Right cardiac atrium (tissue), 5 donors: ENCODE measurements around the gene MCL1. TPM values are rescaled to one million over a fixed set of nuclear protein-coding genes. Genes with fewer than 3 reads are reported as not detected.
"Not testable (repeated sequence)": the region's sequence is repeated elsewhere in the genome, so short reads cannot be mapped to it uniquely, and the experiment has no call there.

Experiments
- ATAC-seq, 2 donors: fragments of 200-7000 bp; cut with Tn5 transposase; one replicate each; pipeline versions ENCODE4 v1.8.0 to v1.9.1; 2020; ENCODE audit warnings: moderate library complexity in 2 of 2, mild to moderate bottlenecking in 1 of 2
- DNase-seq, 3 donors: peaks; one replicate each; pipeline ENCODE4 v3.0.0-alpha.2; 2020
- H3K27ac ChIP-seq: one replicate; pipeline ENCODE4 v1.5.1; 2013; ENCODE audit warnings: mild to moderate bottlenecking, low read length, control low read depth, moderate library complexity
- H3K27me3 ChIP-seq: one replicate; pipeline ENCODE4 v1.6.1; 2013; ENCODE audit not compliant: control insufficient read depth, insufficient read depth
- H3K4me1 ChIP-seq: one replicate; pipeline ENCODE4 v1.6.1; 2013; ENCODE audit warnings: low read length; ENCODE audit not compliant: control insufficient read depth, insufficient read depth
- H3K4me3 ChIP-seq: one replicate; pipeline ENCODE4 v1.5.1; 2013; ENCODE audit warnings: low read length, control low read depth
- H3K9me3 ChIP-seq: one replicate; pipeline ENCODE4 v1.6.1; 2013; ENCODE audit warnings: low read length; ENCODE audit not compliant: control insufficient read depth
- WGBS: extraction: QIAGEN DNeasy Blood & Tissue Kit; methylation state at CpG from one replicate; pipeline ENCODE4 v1.1.7; 2013; 5-methylcytosine and 5-hydroxymethylcytosine counted together
- intact Hi-C, 4 donors: fragments of 100-400 bp; cut with DNase I; formaldehyde crosslinking; loops; one replicate each; pipeline versions ENCODE4 v1.11.0 to v1.14.0; 2022 to 2023
- polyA plus RNA-seq: library from polyadenylated mRNA; stranded (reverse); fragments of 200-250 nt; gene quantifications from one replicate; pipeline ENCODE4 v1.2.3, GENCODE V29; 2013
- total RNA-seq, 4 donors: library from RNA; stranded (reverse); fragmentation: NEBNext Ultra II Directional; extraction: Animal tissue kit (Norgen Biotek cat#: 25700); gene quantifications; one replicate each; pipeline ENCODE4 v1.2.1, GENCODE V29; 2021
- donor health status: healthy with polysubstance abuse.
- donor health status: DM: no; HTN: yes; CAD: no.
- donor health status: DM: no; HTN: no; CAD: no.
- donor health status: DM: no; HTN: yes; CAD: no; lungs with severe emphysema.
- donor health status: DM: yes; HTN: yes; CAD: no.

The MCL1 gene
- total and polyA plus RNA-seq, 5 donors = 65.5 to 130 (median 80.0) TPM

DNA sequence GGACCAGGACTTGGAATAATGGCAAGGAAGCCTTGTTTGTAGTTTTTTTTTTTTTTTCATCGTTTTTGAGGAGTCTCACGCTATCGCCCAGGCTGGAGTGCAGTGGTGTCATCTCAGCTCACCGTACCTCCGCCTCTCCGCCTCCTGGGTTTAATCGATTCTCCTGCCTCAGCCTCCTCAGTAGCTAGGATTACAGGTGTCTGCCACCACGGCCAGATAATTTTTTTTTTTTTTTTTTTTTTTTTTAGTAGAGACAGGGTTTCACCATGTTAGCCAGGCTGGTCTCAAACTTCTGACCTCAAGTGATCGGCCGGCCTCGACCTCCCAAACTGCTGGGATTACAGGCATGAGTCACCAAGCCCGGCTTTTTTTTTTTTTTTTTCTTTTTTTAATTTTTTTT, 23.0 kb upstream of the MCL1 start:
- WGBS = 95% methylated on average over 12 of the region's 12 CpGs
- intact Hi-C loops, DNase-seq, ATAC-seq, H3K27ac ChIP-seq, H3K27me3 ChIP-seq, H3K4me3 ChIP-seq, H3K9me3 ChIP-seq, H3K4me1 ChIP-seq: not testable (repeated sequence)

DNA sequence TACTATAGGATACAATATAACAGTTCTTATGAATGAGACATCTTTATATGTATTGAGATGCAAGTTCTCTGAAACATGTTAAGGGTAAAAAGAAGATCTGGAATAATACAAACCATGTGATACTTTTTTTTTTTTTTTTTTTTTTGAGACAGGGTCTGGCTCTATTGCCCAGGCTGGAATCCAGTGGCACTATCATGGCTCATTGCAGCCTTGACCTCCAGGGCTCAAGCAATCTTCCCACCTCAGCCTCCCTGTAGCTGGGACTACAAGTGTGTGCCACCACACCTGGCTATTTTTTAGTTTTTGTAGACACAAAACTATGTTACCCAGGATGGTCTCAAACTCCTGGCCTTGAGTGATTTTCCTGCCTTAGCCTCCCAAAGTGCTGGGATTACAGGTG, 22.1 kb upstream of the MCL1 start:
- Histone ChIP-seq H3K4me3 (no peak overlapping the region), H3K27ac (no peak overlapping the region), H3K9me3 (no peaks in the 10 kb centered on the region), H3K4me1 (no peaks in the 10 kb centered on the region), H3K27me3 (no peaks in the 10 kb centered on the region)
- DNase-seq (no peak), ATAC-seq (no peak)
- intact Hi-C loops = no loop called here

DNA sequence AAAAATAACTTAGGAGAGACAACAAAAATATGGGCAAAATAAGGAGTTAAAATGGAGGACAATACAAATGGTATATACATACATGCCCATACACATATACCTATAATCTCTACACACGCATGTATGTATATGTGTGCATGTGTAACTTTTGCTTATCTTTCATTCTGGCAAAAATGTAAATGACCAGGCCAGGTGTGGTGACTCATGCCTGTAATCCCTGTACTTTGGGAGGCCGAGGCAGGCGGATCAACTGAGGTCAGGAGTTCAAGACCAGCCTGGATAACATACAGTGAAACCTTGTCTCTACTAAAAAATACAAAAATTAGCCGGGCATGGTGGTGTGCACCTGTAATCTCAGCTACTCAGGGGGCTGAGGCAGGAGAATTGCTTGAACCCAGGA, 18.9 kb upstream of the MCL1 start:
- ATAC-seq, H3K27me3 ChIP-seq, H3K27ac ChIP-seq, H3K4me1 ChIP-seq, H3K9me3 ChIP-seq, H3K4me3 ChIP-seq, DNase-seq, intact Hi-C loops: not testable (repeated sequence)
- 83% methylated on average over 4 of the region's 4 CpGs for WGBS

DNA sequence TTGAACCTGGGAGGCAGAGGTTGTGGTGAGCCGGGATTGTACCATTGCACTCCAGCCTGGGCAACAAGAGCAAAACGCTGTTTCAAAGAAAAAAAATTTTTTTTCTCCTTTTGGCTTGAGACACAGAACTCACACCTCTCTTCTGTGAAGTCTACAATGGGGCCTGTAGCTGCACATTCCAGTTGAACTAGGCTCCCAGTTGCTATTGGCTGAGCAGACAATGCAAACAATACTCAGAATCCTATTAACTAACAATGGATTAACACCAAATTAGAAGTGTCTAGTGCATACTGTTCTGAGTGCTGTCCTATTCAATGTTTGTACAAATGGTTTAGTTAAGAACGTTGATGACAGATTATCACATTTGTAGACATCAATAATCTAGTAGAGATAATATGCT, 17.6 kb upstream of the MCL1 start:
- ATAC-seq (no peak), DNase-seq (no peak)
- no peaks in the 10 kb centered on the region for H3K9me3 ChIP-seq
- no peaks in the 10 kb centered on the region for H3K4me1 ChIP-seq
- intact Hi-C loops = no loop called here
- no peaks in the 10 kb centered on the region for H3K27me3 ChIP-seq
- no peak overlapping the region for H3K4me3 ChIP-seq
- no peak overlapping the region for H3K27ac ChIP-seq
- 62% methylated on average over 3 of the region's 3 CpGs for WGBS

DNA sequence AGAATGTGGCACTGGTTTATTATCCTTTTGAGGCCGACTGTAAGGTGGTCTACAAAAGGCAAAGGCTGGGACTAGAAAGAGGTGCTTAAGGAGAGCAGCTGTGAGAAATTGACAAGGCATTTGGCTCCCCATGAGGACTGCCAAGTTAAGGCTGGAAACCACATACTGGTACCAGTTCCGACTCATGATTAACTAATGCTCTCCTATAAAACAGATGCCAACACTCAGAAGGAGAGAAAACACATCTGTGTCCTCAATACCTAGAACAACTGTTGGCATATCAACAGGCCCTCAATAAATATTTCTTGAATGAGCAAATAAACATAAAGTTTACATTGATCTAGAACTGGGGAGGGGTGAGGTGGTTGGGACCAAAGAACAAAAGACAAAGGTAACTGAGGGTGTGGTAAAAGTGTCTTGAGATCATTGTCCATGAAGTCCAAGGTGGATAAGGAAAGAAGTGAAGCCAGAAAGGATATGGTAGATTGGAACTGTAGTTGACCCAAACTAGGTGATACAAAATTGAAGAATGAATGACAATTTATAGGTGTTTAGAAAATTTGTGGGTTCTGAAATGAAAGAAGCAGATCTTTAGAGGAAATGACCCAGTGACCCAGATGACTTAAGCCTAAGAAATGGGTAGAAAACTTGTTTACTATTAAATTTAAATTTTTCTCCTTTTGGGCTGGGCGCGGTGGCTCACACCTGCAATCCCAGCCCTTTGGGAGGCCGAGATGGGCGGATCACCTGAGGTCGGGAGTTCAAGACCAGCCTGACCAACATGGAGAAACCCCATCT, 16.9 kb upstream of the MCL1 start:
- intact Hi-C loops = no loop called here
- no peak for ATAC-seq
- Histone ChIP-seq H3K9me3 (no peaks in the 10 kb centered on the region), H3K4me1 (no peaks in the 10 kb centered on the region), H3K27me3 (no peaks in the 10 kb centered on the region), H3K4me3 (no peak overlapping the region), H3K27ac (no peak overlapping the region)
- no peak for DNase-seq
- 92% methylated on average over 7 of the region's 7 CpGs for WGBS

DNA sequence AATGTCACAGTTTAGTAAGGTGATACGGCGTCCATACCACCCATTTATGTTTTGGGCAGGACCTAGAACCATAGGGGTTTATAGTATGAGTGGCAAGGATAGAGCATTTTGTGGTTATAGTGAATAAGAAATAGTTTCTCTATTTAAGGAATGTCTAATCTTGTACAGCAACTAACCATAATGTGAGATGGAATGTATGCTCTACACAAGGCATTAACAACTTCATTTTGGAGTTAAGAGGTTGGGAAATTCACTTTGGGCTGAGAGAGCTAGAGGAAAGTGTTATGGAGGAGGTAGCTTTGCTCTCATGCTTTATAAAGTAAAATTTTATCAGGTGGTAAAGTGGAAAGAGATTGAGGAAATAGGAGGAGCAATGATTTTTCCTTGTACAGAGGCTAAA, 3.0 kb upstream of the MCL1 start:
- H3K9me3 ChIP-seq = no peaks in the 10 kb centered on the region
- H3K27ac ChIP-seq = no peak overlapping the region
- no peak overlapping the region for H3K4me3 ChIP-seq
- H3K27me3 ChIP-seq = no peaks in the 10 kb centered on the region
- DNase-seq (no peak), ATAC-seq (no peak)
- intact Hi-C loops = no loop called here
- H3K4me1 ChIP-seq = no peaks in the 10 kb centered on the region
- 97% methylated on average over 2 of the region's 2 CpGs for WGBS

DNA sequence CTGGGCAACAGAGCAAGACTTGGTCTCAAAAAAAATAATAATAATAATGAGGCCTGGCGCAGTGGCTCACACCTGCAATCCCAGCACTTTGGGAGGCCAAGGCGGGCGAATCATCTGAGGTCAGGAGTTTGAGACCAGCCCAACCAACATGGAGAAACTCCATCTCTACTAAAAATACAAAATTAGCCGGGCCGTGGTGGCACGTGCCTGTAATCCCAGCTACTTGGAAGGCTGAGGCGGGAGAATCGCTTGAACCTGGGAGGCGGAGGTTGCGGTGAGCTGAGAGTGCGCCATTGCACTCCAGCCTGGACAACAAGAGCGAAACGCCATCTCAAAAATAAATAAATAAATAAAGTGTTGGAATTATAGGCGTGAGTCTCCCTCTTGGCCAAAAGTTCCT, 2.6 kb upstream of the MCL1 start:
- H3K9me3 ChIP-seq, H3K27ac ChIP-seq, ATAC-seq, DNase-seq, H3K27me3 ChIP-seq, H3K4me1 ChIP-seq, intact Hi-C loops, H3K4me3 ChIP-seq: not testable (repeated sequence)
- 98% methylated on average over 14 of the region's 14 CpGs for WGBS

DNA sequence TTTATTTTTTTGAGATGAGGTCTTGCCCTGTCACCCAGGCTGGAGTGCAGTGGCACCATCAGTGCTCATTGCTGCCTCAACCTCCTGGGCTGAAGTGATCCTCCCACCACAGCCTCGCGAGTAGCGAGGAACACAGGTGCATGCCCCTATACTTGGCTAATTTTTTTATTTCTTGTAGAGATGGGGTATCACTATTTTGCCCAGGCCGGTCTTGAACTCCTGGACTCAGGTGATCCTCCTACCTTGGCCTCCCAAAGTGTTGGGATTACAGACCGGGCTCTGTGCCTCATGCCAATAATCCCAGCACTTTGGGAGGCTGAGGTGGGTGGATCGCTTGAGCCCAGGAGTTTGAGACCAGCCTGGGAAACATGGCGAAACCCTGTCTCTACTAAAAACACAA, 2.0 kb upstream of the MCL1 start:
- H3K9me3 ChIP-seq, ATAC-seq, DNase-seq, intact Hi-C loops, H3K4me3 ChIP-seq, H3K27me3 ChIP-seq, H3K4me1 ChIP-seq, H3K27ac ChIP-seq: not testable (repeated sequence)
- whole genome bisulfite sequencing = 96% methylated on average over 7 of the region's 7 CpGs

DNA sequence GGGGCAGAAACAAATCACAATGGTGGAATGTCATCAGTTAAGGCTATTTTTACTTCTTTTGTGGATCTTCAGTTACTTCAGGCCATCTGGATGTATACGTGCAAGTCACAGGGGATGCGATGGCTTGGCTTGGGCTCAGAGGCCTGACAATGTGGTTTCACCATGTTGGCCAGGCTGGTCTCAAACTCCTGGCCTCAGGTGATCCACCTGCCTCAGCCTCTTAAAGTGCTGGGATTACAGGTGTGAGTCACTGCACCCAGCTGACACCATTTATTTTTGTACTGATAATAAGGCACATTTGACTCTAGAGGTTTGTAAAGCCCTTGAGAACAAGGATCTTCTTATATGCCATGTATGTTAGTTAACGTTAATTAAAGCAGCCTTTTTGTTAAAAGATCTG, 1.6 kb upstream of the MCL1 start:
- H3K4me3 ChIP-seq = not testable (repeated sequence)
- WGBS = 90% methylated on average over 3 of the region's 3 CpGs

DNA sequence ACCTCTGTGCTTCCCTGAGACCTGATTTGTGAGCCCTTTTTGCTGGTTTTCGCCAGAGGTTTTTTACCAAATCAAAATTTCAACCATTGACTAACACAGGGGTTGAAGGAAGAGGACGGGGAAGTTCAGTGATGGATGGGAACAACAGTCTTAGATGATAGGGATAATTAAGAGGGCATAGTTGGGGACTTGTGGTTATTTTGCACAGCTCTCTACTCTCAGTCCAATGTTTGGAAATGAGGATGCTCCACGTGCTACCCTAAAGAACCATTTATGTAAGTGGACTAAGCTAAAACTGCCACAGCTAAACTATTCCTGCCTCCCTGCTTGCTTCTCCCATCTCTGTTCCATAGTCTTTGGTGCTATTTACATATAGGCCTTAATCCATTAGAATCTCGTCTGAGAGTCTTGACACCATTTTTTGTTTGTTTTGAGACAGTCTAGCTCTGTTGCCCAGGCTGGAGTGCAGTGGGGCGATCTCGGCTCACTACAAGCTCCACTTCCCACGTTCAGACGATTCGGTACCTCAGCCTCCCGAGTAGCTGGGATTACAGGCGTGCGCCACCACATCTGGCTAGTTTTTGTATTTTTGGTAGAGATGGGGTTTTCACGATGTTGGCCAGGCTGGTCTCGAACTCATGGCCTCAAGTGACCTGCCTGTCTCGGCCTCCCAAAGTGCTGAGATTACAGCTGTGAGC, 684 bp upstream of the MCL1 start:
- intact Hi-C loops = loop anchor here in 2 of 4 donors (5.0 kb wide), 1 partner anchor 42 kb away; no protein-coding TSS in a partner anchor

More for the DNA sequence above, 1.6 kb upstream of the MCL1 start:
- H3K27ac ChIP-seq, H3K27me3 ChIP-seq, ATAC-seq, intact Hi-C loops, H3K9me3 ChIP-seq, DNase-seq, H3K4me1 ChIP-seq: not testable (repeated sequence)

DNA sequence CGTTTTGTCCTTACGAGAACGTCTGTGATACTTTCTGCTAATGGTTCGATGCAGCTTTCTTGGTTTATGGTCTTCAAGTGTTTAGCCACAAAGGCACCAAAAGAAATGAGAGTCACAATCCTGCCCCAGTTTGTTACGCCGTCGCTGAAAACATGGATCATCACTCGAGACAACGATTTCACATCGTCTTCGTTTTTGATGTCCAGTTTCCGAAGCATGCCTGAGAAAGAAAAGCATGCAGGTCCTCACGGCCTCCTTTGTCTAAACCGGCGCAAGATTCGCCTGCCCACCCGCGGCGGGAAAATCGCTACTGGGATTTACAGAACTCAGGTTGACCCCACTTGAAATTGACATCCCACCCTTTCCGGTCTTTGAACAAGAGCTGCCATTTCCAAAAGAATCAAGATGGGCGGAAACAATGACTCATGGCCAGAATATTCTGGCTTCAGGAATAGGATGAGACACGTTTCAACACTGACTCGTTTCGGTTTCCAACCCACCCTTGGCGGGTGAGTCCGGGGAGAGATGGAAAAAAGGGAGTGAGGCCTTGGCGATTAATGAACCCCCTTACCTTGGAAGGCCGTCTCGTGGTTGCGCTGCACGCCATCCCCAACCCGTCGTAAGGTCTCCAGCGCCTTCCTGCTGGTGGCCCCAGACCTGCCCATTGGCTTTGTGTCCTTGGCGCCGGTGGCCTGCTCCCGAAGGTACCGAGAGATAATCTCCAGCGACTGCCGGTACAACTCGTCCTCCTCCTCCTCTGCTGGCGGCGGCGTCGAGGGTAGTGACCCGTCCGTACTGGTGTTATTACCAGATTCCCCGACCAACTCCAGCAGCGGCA, 919 bp downstream of the MCL1 start:
- H3K9me3 ChIP-seq = no peaks in the 10 kb centered on the region
- under 1% methylated on average over 50 of the region's 50 CpGs for WGBS
- peak overlapping the region; percentile 99 for H3K4me3 ChIP-seq
- intact Hi-C loops = loop anchor here in 2 of 4 donors (5.0 kb wide), 1 partner anchor 44 kb away; no protein-coding TSS in a partner anchor
- H3K27ac ChIP-seq = peak overlapping the region; percentile 100
- peaks cover 3% of the 10 kb centered on the region for H3K4me1 ChIP-seq
- no peaks in the 10 kb centered on the region for H3K27me3 ChIP-seq
- peak; percentile 67 to 80 (median 77) for DNase-seq
- ATAC-seq = peak; percentile 38 to 76

More for the DNA sequence above, 684 bp upstream of the MCL1 start:
- H3K4me3 ChIP-seq = peak overlapping the region; percentile 53
- H3K9me3 ChIP-seq = no peaks in the 10 kb centered on the region
- H3K27ac ChIP-seq = peak overlapping the region; percentile 91
- DNase-seq (no peak), ATAC-seq (no peak)
- H3K4me1 ChIP-seq = no peaks in the 10 kb centered on the region
- 71% methylated on average over 15 of the region's 15 CpGs for WGBS
- no peaks in the 10 kb centered on the region for H3K27me3 ChIP-seq
